ENCODE data around the gene HOXA4.

HOXA4 gene

DNA sequence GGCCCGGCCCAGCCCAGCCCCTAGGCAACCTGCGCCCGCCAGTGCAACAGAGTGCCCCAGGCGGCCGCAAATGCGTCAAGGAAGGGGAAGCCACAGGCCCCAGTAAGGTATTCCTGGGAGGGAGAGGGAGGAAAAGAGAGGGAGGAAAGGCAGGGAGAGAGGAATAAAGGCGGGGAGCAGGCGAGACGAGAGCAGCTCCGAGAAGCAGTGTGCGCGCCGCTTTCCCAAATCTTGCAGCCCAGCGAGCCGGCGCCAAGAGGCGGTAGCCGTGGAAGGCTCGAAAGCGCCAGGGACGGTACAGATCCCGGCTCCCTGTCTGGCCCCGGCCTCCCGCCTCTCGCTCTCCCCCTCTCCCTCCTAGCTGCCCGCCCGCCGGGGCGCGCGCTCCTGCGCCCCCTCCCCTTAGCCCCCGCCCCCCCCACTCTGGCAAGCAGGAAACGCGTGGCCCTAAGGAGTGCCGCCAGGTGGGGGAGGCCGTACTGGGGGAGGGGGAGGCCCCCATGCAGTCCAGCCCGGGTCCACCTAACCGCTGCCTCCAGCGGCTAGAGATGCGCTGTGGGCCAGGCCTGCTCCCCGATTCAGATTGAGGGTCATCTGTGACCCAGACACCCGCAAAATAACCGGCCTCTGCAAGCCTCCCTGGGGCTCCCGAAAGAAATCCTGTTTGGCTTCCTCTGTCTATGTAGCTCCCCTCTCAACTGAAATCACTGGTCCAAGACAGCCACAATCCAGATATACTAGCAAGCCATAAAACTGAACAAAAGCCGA lies 39.3 kb upstream of the HOXA4 start:
- in situ Hi-C loops (cut with MboI; ENCODE audit: low sequenced_read_pairs) = no loop called here

DNA sequence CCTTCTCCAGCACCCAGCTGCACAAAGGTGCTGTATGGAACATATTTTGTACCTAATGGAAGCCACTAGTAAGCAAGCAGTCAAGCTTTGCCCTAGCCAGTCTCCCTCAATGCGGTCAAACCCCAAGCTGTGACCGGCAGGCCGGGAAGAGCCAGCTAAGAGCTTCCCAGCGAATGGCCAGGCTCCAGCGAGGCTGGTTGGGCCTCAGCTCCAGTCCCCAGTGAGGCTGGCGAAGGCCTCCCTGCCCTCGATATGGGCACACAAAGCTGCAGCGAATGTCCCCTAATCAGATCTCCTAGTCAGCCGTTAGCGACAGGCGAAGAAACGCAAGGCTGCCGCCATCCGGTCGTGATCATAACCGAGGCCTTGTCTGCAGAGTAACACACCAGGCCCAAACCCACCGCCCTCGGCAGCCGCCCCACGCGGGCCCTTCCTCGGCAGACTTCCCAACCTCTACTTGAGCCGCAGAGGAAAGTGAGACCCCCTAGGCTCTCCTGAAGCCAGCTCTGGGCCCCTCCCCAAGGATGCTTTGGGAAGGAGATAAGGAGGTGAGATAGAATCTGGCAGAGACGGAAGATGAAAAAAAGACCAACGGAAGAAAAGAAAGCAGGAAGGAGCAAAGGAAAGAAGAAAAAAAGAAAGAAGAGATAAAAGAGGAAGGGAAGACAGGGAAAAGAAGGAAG lies 37.8 kb upstream of the HOXA4 start:
- in situ Hi-C loops (cut with MboI; ENCODE audit: low sequenced_read_pairs) = no loop called here

DNA sequence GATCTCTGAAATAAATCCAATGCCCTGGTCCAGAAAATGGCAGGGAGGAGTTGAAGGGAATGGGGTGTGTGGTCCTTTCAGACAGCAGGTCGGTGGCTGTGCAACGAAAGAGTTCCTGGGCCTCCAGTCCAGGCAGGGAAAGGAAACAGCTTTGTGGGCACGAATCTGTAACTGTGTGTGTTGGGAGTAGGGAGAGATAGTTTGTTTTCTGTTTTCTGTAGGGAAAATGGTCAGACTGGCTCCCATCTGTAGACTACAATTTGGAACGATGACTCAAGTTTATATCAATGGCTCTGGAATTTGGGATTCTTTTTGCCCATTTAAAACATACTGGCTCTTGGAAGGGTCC lies 37.3 kb upstream of the HOXA4 start:
- in situ Hi-C loops (cut with MboI; ENCODE audit: low sequenced_read_pairs) = no loop called here

DNA sequence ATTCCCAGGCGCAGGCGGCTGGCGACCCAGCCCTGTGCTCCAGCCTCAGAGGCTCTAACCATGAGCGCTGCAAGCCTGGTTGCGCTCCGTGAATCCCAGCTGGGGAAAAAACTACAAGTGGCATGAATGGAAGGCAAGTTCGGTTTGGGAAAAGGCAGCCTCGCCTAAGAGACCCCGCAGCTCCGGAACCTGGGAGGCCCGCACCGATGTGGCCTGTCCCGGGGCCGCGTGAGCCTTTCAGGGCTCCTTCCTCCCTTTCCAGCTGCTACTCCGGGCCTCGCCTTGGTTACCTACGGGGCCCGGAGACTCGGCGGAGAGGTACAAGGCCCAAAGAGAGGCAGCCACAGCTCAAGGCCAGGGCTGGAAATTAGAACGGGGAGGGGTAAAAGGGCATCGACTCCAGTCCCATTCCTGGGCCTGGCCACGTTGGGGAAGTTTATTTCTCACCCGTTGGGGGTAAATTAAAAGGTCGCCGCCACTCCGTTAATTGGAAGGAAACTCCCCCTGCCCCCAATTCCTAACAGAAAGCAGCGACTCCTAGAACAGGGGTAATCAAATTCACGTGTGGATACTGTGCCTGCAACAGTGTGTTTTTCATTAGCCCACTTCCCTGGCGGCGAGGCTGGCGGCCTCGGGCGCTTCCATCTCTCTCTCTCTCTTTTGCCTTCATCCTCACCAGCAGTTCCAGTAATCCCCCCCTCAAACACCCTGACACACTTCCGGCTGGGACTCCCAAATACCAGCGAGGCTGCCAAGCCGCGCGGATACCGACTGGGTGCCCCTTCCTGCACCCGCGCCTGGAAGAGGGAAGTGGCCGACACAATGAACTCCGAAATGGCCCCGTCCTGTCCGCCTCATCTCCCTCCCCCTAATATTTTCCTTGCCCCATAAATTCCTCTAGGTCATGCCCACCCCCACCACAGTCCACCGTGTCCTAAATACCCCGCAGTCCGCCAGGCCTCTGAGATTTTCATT lies 36.3 kb upstream of the HOXA4 start:
- in situ Hi-C loops (cut with MboI; ENCODE audit: low sequenced_read_pairs) = no loop called here

DNA sequence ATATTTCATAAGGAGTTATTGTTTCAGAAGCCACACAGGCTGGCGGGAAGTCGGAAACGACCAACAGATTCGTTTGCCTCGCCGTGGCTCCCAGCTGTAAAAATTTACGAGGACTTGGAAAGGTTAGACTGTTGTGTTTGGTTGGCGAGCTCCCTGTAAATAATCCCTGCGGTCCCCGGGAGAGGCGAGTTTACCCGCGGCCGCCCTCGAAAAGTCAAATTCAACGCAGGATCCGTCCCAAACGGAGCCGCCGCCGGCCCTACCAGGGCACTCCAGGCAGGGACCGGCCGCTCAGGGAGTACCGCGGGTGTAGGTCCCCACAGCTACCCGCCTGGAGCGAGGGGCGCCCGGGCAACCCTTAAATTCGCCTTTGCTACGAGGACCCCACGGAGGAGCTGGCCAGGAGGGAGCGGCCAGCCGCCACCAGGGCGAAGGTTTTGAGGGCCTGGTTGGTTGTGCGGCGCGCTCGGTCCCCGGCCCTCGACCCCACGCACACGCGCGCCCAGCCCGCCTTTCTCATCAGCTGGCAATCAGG lies 35.5 kb upstream of the HOXA4 start:
- in situ Hi-C loops (cut with MboI; ENCODE audit: low sequenced_read_pairs) = no loop called here

DNA sequence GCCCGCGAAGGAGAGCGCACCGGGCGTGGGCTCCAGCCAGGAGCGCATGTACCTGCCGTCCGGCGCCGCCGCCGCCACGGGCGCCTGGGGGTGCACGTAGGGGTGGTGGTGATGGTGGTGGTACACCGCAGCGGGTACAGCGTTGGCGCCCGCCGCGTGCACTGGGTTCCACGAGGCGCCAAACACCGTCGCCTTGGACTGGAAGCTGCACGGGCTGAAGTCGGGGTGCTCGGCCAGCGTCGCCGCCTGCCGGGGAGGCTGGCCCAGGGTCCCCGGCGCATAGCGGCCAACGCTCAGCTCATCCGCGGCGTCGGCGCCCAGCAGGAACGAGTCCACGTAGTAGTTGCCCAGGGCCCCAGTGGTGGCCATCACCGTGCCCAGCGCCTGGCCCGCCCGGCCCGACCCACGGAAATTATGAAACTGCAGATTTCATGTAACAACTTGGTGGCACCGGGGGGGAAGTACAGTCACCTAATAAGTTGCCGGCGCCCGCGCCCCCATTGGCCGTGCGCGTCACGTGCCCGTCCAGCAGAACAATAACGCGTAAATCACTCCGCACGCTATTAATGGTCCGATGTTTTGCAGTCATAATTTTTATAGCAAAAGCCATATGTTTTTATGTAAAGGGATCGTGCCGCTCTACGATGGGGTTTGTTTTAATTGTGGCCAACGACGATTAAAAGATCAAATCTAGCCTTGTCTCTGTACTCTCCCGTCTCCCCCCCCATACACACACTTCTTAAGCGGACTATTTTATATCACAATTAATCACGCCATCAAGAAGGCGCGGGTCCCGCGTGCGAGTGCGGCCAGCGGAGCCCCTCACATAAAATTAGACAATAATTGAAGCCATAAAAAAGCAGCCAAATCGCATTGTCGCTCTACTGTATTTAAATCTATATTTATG lies 34.8 kb upstream of the HOXA4 start, which contains the start of gene HOXA9:
Gene HOXA9, minus strand, starts transcription at position 449 of the 907 bp plus-strand sequence. Its CDS starts 80 bp downstream, at position 369.
- in situ Hi-C loops (cut with MboI; ENCODE audit: low sequenced_read_pairs) = no loop called here

DNA sequence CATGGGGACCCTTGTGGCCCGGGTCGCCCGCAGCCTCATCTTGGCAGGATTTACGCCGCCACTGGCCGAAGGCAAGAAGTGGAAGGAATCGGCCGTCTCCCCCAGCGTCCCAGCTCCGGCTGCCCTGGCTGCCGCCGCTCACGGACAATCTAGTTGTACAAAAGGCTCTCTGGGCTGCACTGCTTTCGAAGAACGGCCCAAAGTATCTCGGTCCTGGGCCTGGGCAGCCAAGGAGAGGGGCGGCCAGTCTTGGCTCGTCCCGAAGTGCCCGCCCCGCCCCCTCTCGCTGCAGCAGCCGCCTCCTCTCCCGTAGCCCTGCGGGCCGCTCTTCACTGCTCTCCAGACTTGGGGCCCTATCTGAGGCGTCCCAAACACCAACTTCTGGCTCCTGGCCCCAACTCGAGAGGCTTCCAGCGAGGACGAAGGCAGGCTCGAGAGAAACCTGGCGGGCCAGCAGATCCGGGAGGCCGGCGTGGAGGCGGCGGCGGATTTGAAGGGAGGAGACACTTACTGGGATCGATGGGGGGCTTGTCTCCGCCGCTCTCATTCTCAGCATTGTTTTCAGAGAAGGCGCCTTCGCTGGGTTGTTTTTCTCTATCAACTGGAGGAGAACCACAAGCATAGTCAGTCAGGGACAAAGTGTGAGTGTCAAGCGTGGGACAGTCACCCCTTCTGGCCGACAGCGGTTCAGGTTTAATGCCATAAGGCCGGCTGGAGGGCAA lies 34.0 kb upstream of the HOXA4 start:
- in situ Hi-C loops (cut with MboI; ENCODE audit: low sequenced_read_pairs) = no loop called here

DNA sequence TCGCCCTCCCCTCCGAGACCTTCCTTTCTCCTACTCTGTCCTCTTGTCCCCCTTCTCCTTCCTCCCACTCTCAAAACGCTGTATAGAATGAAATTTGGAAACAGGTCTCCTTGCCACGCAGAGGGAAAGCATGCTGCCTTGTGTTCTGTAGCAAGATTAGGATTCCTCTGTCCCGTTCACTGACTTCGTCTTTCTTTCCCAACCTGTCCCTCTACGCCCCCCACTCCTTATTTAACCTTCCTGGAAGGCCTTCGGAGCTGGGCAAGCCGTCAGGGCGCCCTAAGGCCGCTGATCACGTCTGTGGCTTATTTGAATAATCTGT lies 33.4 kb upstream of the HOXA4 start:
- in situ Hi-C loops (cut with MboI; ENCODE audit: low sequenced_read_pairs) = no loop called here

DNA sequence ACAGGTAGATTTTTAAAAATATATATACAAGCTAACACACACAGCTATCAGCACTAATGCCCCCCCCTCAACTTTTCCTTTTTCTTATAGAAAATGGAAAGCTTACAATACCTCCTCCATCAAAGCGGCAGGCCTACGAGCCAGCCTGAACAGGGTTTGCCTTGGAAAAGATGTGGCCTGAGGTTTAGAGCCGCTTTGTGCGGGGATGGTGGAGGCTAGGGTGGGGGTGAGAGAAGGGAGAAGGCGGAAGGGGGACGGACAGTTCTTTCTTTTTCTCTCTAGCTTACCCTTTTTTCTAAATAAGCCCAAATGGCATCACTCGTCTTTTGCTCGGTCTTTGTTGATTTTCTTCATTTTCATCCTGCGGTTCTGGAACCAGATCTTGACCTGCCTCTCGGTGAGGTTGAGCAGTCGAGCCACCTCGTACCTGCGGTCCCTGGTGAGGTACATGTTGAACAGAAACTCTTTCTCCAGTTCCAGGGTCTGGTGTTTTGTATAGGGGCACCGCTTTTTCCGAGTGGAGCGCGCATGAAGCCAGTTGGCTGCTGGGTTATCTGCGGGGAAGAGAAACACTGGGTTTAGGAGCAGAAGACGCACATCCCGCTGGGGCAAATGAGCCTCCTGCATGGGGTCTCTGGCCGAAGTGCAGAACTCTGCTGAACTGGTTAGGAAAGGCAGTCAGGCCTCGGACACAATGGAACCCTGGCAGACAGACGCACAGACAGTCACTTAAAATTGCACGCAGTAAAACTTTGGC lies 32.9 kb upstream of the HOXA4 start:
- in situ Hi-C loops (cut with MboI; ENCODE audit: low sequenced_read_pairs) = no loop called here

DNA sequence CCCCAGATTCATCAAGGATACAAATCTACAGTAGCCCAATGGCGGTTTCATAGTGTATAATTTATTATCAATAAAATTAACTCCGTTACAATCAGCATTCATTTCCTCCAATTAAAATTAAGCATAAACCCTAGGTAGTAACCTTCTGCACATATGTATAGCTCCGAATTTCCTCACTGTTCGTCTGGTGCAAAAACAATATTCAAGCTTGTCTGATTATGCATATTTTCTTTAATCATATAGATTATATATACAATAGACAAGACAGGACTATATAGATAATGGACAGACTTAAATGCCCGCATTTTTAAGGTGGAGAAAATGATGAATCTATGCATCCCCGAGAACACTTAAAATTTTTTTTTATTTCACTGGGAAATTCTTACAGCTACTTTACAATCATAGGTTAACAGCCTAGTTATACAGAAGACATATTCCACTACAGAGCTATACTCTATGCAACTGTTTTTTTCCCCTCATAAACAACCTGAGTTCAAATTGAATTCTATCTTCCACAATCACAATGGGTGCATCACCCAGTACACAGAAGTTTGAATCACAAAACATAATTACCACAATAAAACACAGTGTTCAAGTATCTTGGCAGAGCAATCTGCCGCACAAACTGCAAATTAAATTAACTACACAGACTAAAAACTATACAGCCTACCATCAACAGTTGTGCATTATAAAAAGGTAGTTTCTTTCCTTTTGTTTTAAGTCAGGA lies 32.2 kb upstream of the HOXA4 start:
- in situ Hi-C loops (cut with MboI; ENCODE audit: low sequenced_read_pairs) = no loop called here

DNA sequence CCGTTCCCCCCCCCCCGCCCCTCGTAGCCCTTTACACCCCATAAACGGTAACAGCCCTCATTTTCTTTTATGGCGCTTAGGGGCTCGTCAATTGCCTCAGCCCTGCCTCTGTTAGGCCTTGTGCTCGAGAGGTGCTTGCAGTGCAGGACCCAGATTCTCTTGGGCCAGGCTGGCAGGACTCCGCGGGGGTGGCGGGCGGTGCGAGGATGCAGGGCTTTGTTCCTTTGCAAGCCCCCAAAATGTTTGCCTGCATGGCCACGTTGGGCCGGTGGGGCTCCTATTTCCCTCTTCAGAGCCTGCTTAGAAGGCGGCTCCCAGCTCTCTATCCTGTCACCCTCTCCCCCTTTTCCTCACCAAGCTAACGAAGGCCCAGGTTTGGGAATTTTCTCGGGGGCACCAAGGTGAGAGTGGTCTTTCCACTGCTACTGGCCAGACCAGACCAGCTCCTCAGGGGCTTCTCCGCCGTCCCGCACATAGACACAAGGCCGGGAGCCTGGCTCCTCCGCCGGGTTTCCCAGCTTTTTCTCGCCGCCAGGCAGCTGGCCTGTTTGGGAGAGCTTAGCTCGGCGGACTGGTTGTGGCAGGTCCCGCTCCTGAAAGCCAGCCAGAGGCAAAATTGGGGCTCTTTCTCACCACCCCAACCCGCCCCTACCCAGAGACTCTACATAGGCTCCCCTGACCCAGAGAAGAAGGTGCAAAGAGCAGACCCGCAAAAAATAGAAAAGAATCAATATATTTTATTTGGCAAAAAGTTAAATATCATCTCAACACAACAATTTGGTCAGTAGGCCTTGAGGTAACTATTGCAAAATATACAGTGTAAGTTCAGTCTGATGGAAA lies 31.4 kb upstream of the HOXA4 start:
- in situ Hi-C loops (cut with MboI; ENCODE audit: low sequenced_read_pairs) = no loop called here

DNA sequence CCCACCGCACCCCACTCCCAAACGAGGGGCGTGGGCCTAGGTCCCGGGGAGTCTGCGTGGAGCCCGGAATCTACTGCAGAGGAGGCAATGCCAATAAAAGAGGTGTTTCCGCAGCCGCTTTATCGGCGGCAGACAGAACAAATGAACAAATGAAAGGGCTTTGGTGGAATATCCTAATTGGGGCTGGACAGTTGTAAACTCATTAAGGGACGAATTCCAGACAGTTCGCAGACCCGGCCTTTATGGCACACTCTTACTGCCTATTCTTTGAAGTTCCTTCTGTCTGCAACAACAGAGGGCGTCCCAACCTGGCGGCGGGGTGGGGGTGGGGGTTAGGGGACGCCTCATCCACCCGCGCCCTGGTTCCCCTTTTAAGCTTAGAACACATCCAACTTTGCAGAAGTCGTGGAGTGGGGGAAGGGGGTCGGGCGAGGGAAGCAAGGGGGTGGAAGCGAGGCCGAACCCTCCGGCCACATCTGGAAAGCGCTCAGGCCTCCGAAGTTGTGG lies 30.7 kb upstream of the HOXA4 start:
- in situ Hi-C loops (cut with MboI; ENCODE audit: low sequenced_read_pairs) = no loop called here

DNA sequence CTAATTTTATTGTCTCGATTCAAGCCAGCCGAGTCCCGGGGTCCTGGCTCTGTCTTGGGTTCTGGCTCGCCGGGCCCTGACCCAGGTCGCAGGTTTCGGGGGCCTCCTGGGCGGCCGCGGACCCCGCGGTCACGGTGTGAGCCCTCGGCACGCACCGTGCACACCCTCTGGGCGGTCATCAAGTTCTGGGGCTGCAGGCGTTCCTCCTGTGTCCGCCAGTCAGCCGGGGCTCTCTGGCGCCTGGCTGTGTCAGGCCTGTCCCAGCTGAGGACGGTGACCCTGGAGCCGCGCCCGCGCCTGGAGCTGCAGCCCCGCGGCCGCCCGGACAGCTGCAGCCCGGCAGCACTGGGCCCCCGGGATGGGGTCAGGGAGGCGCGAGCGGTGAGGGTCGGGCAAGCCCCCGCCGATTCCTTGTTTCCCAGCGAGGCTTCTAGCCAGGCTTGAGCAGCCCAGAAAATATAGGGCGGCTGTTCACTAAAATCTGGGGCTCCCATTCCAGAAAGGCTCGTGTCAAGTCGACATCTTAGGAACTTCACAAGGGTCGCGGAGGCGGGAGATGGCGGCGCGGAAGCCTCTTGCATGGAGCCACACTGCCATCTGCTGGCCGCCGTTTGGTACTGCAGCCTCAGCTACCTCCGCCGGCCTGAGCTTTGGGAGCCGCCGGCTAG lies 30.1 kb upstream of the HOXA4 start:
- in situ Hi-C loops (cut with MboI; ENCODE audit: low sequenced_read_pairs) = no loop called here

DNA sequence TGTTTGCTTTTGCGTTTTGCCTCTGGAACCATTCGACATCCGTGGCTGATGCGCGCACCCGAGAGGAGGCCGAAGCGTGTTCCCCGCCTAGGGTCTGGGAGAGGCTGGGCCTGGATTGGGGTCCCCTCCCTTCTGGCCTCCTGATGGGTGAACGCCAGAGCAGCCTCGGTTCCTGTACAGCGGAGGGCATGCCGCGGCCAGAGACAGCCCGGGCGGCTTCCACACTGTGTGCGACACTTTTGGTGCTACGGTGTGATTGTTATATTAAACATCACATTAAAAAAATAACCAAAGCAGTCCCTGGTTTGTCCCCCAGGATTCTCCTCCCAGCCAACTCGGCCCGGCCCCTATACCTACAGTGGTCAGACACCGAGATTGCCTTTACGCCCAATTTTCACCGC lies 29.6 kb upstream of the HOXA4 start:
- in situ Hi-C loops (cut with MboI; ENCODE audit: low sequenced_read_pairs) = no loop called here

DNA sequence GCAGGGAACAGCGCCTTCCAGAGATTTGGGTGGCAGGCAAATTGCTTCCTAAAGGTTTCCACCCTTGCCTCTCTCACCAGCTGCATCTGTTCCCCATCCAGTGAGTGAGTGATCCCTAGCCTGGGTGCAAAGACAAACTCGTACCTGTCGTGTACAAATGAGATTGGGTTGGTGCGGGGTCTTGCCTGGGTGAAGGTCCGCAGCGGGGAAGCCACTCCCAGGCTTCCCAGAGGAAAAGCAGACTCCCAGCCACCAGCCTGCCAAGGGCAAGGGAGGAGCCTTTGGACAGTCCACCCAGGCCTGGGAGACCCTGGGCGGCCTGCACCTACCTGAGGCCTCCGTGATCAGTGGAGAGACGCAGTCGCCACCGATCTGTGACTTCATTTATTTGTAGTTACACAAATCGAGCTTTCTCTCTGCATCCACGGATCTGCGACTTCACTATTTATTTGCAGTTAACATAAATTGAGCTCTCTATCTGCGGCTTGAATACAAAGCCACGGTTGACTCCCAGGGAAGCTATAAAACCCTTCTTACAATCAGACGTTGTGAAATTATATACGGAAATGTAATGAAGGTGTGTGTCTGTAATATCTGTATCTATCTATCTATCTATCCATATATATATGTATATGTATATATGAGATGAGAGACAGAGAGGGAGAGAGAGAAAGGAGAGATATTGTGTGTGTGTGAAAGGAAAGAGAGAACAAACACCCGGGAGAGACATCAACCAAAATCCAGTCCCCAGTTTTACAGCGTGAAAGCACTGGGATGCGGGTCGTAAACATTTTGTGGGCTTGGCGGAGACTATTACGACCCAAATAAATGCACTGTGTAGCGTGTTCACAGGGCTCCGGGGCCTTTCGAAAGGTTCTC lies 28.9 kb upstream of the HOXA4 start:
- in situ Hi-C loops (cut with MboI; ENCODE audit: low sequenced_read_pairs) = no loop called here

All from hTERT RPE-1 (cell line).